ENCODE results near the gene DAGLB. TPM values are rescaled to one million over a fixed set of nuclear protein-coding genes. Genes with fewer than 3 reads are reported as not detected.

The DAGLB gene
- total RNA-seq, 1 experiment from 2014 or later = 24.1 TPM

DNA sequence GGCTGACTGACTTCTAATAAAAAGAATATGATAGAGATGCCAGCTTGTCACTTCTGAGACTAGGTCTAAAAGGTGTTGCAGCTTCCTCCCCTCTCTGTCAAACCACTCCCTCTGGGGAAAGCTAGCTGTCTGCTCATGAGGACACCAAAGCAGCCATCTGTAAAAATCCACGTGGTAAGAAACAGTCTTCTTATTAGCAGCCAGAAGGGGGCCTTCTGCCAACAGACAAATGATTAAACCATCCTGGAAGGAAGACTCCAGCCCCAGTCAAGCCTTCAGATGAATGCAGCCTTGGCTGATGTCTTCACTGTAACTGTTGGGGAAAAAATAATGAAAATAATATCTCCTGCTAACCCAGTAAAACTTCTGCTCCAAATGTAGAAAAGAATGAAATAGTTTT, 41.9 kb upstream of the DAGLB start:
- ChIA-PET POLR2A (ENCODE audit: low non-redundant PET) (no interaction called here), CTCF (no interaction called here)
- Histone ChIP-seq H3K4me1 (ENCODE audit: insufficient read depth, low read length, poor library complexity, severe bottlenecking) (peaks cover 2% of the 10 kb centered on the region), H3K9me3 (ENCODE audit: low read depth, low read length, poor library complexity, severe bottlenecking) (peaks cover 4% of the 10 kb centered on the region), H3K27me3 (replicated peaks; ENCODE audit: insufficient read depth, low read depth, low read length, poor library complexity) (no peaks in the 10 kb centered on the region), H3K36me3 (ENCODE audit: insufficient read depth, low read length, poor library complexity, severe bottlenecking) (no peaks in the 10 kb centered on the region), H3K27ac (ENCODE audit: low read depth, low read length, poor library complexity, severe bottlenecking) (no peak overlapping the region), H3K4me3 (ENCODE audit: low read depth, low read length, poor library complexity, severe bottlenecking) (no peak overlapping the region)
- TF ChIP-seq, protein P1, sequence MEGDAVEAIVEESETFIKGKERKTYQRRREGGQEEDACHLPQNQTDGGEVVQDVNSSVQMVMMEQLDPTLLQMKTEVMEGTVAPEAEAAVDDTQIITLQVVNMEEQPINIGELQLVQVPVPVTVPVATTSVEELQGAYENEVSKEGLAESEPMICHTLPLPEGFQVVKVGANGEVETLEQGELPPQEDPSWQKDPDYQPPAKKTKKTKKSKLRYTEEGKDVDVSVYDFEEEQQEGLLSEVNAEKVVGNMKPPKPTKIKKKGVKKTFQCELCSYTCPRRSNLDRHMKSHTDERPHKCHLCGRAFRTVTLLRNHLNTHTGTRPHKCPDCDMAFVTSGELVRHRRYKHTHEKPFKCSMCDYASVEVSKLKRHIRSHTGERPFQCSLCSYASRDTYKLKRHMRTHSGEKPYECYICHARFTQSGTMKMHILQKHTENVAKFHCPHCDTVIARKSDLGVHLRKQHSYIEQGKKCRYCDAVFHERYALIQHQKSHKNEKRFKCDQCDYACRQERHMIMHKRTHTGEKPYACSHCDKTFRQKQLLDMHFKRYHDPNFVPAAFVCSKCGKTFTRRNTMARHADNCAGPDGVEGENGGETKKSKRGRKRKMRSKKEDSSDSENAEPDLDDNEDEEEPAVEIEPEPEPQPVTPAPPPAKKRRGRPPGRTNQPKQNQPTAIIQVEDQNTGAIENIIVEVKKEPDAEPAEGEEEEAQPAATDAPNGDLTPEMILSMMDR (conservative IDR thresholded peaks at IDR 0.05; ENCODE audit: low read depth, low read length) = no peak; the same call in 1 of the 2 replicates
- no peak for TF ChIP-seq EZH2 (IDR thresholded peaks at IDR 0.05; ENCODE audit: borderline replicate concordance, low read depth, low read length, poor library complexity, severe bottlenecking)
- peak; percentile 40 for DNase-seq (ENCODE audit: low spot score)
- no TSS peak for BruUV-seq (replicated peaks)
- intact Hi-C loops (cut with micrococcal nuclease; ENCODE audit: unreplicated experiment) = no loop called here

DNA sequence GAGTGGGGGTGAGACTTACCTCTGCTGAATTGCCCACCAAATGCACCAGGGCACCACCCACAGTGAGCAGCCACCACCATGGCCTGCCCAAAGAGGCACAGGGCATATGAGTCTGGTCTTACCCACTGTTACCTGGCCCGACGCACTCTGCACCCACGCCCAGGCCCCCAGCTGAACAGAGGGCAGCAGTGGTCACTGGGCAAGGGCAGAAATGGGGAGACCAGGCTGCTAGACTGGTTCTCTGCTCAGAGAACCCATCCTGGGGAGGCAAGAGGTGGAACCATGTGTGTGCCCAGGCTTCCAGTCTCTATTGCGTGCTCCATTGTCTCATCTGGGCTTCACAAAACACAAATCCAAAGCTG, 39.4 kb upstream of the DAGLB start:
- intact Hi-C loops (cut with micrococcal nuclease; ENCODE audit: unreplicated experiment) = no loop called here

DNA sequence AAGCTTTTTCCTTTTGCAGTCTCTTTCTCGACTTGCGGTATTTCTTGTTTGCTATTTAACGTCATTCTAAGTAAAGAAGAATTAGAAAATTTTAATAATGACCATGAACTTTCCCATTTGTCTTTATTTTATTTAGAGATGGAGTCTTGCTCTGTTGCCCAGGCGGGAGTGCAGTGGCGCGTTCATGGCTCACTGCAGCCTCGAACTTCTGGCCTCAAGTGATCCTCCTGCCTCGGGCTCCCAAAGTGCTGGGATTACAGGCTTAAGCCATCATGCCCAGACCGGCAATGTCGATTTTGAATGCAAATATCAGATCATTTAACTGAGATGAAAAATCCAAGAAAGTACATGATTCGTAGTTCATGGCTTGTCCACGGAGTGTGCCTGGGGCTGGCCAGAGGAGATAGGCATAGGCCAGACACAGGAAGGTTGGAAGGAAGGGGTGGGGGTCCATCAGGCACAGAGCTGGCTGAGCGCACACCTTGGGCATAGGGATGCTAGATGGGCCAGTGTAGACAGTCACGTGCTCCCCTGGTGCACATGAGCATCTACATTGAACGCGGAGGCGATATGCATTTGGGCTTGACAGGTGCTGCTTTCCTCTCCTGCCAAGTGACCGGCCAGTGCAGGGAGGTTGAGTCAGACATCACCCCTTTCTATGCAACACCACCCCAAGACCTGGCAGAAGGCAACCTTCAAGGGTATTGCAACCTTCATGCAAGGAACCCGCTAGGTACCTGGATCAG, 38.9 kb upstream of the DAGLB start:
- Histone ChIP-seq H3K4me1 (ENCODE audit: insufficient read depth, low read length, poor library complexity, severe bottlenecking) (peaks cover 14% of the 10 kb centered on the region), H3K9me3 (ENCODE audit: low read depth, low read length, poor library complexity, severe bottlenecking) (peaks cover 4% of the 10 kb centered on the region), H3K36me3 (ENCODE audit: insufficient read depth, low read length, poor library complexity, severe bottlenecking) (peaks cover 10% of the 10 kb centered on the region), H3K4me3 (ENCODE audit: low read depth, low read length, poor library complexity, severe bottlenecking) (no peak overlapping the region), H3K27ac (ENCODE audit: low read depth, low read length, poor library complexity, severe bottlenecking) (no peak overlapping the region), H3K27me3 (replicated peaks; ENCODE audit: insufficient read depth, low read depth, low read length, poor library complexity) (no peaks in the 10 kb centered on the region)
- intact Hi-C loops (cut with micrococcal nuclease; ENCODE audit: unreplicated experiment) = no loop called here
- CTCF ChIA-PET = no interaction called here
- no TSS peak for BruUV-seq (replicated peaks)
- DNase-seq (ENCODE audit: low spot score) = no peak
- POLR2A ChIA-PET (ENCODE audit: low non-redundant PET) = interaction anchor here (0.7 kb wide), 1 partner anchor 37 kb away, joined by 4 read pairs; no protein-coding TSS in a partner anchor
- TF ChIP-seq EZH2 (IDR thresholded peaks at IDR 0.05; ENCODE audit: borderline replicate concordance, low read depth, low read length, poor library complexity, severe bottlenecking) = no peak
- TF ChIP-seq, protein P1 (conservative IDR thresholded peaks at IDR 0.05; ENCODE audit: low read depth, low read length) = no peak

More for the DNA sequence above, 39.4 kb upstream of the DAGLB start:
- no TSS peak for BruUV-seq (replicated peaks)
- Histone ChIP-seq H3K36me3 (ENCODE audit: insufficient read depth, low read length, poor library complexity, severe bottlenecking) (peaks cover 4% of the 10 kb centered on the region), H3K27me3 (replicated peaks; ENCODE audit: insufficient read depth, low read depth, low read length, poor library complexity) (no peaks in the 10 kb centered on the region), H3K4me1 (ENCODE audit: insufficient read depth, low read length, poor library complexity, severe bottlenecking) (peaks cover 11% of the 10 kb centered on the region), H3K9me3 (ENCODE audit: low read depth, low read length, poor library complexity, severe bottlenecking) (peaks cover 4% of the 10 kb centered on the region), H3K4me3 (ENCODE audit: low read depth, low read length, poor library complexity, severe bottlenecking) (no peak overlapping the region), H3K27ac (ENCODE audit: low read depth, low read length, poor library complexity, severe bottlenecking) (no peak overlapping the region)
- TF ChIP-seq, protein P1 (conservative IDR thresholded peaks at IDR 0.05; ENCODE audit: low read depth, low read length) = no peak
- no peak for TF ChIP-seq EZH2 (IDR thresholded peaks at IDR 0.05; ENCODE audit: borderline replicate concordance, low read depth, low read length, poor library complexity, severe bottlenecking)
- no peak for DNase-seq (ENCODE audit: low spot score)
- ChIA-PET POLR2A (ENCODE audit: low non-redundant PET) (no interaction called here), CTCF (no interaction called here)

All from A673 (cell line).